ENCODE results near the gene ITGB3BP. TPM values are rescaled to one million over a fixed set of nuclear protein-coding genes. Genes with fewer than 3 reads are reported as not detected.

ITGB3BP gene
- total and polyA plus RNA-seq, 2 of the 8 experiments (the other 6 are each of a cell fraction or from before 2014, with no cell fraction given), result 17.6 to 49.1 TPM

GRCh38 chr1:63408331-63408730 is 114.7 kb downstream of the ITGB3BP start:
- Histone ChIP-seq H2BK120ac (replicated peaks; ENCODE audit: low read depth, low read length) (no peak overlapping the region), H4K20me1 (replicated peaks in 1 of 2; ENCODE audit: control insufficient read depth in 1 of 2, insufficient read depth in 2 of 2, low read length in 2 of 2) (no peaks in the 10 kb centered on the region), H2BK20ac (ENCODE audit: low read length) (no peak overlapping the region), H3K79me2 (ENCODE audit: control insufficient read depth in 1 of 2, insufficient read depth in 2 of 2, low read length in 2 of 2) (no peaks in the 10 kb centered on the region), H3K27me3 (replicated peaks in 1 of 4; ENCODE audit: control insufficient read depth in 3 of 4, extremely low read depth in 1 of 4, insufficient read depth in 3 of 4, low read length in 3 of 4) (no peaks in the 10 kb centered on the region), H4K91ac (replicated peaks; ENCODE audit: insufficient read length, low read length) (no peak overlapping the region), H2AK5ac (ENCODE audit: low read depth, low read length) (no peak overlapping the region), H3K36me3 (ENCODE audit: control insufficient read depth in 2 of 4, insufficient read depth in 4 of 4, low read length in 3 of 4) (no peaks in the 10 kb centered on the region), H3K4me2 (ENCODE audit: insufficient read depth in 1 of 2, low read depth in 2 of 2, low read length in 2 of 2) (no peak overlapping the region), H3K23me2 (ENCODE audit: low read depth, low read length) (no peaks in the 10 kb centered on the region), H3K14ac (ENCODE audit: insufficient read length) (no peak overlapping the region), H3K23ac (ENCODE audit: insufficient read length) (no peak overlapping the region), H3K4me3 (ENCODE audit: extremely low read depth in 1 of 4, insufficient read depth in 2 of 4, low read depth in 3 of 4, low read length in 4 of 4) (no peak overlapping the region), H3K4ac (replicated peaks; ENCODE audit: insufficient read length, low read depth, low read length) (no peak overlapping the region), H3K9me3 (ENCODE audit: insufficient read depth in 2 of 2, low read depth in 1 of 2, low read length in 1 of 2) (no peaks in the 10 kb centered on the region), H2BK12ac (ENCODE audit: low read depth, low read length) (no peak overlapping the region), H3K4me1 (replicated peaks in 1 of 4; ENCODE audit: control insufficient read depth in 3 of 4, insufficient read depth in 4 of 4, low read length in 3 of 4) (no peaks in the 10 kb centered on the region; a peak in 1 of 7 replicates), H3K9ac (replicated peaks in 1 of 4; ENCODE audit: extremely low read depth in 1 of 4, low read depth in 3 of 4, low read length in 3 of 4) (no peak overlapping the region), H4K5ac (ENCODE audit: insufficient read length, low read depth, low read length) (no peak overlapping the region), H3K56ac (replicated peaks; ENCODE audit: insufficient read length, low read depth, low read length) (no peak overlapping the region), H3K18ac (ENCODE audit: extremely low read depth, low read length) (no peak overlapping the region), H2BK15ac (ENCODE audit: low read length) (no peak overlapping the region), H2AFZ (ENCODE audit: low read length) (no peak overlapping the region), H4K8ac (ENCODE audit: extremely low read depth, insufficient read depth, low read length) (no peak overlapping the region), H3K79me1 (ENCODE audit: low read depth, low read length) (no peaks in the 10 kb centered on the region), H3K27ac (ENCODE audit: low read depth, low read length) (no peak overlapping the region), H2BK5ac (ENCODE audit: low read depth, low read length) (no peak overlapping the region)
- ChIA-PET CTCF (ENCODE audit: partially characterized antibody) (interaction anchor here (1.0 kb wide), 1 partner anchor 12 kb away, joined by 3 read pairs; no protein-coding TSS in a partner anchor), POLR2A (ENCODE audit: partially characterized antibody) (no interaction called here)
- WGBS, 2 experiments (ENCODE audit: extremely low coverage in 1 of 2, insufficient coverage in 1 of 2, insufficient read length in 1 of 2, insufficient replicate concordance in 2 of 2, low coverage in 1 of 2, low lambda C conversion rate in 2 of 2, missing lambda C conversion rate in 1 of 2), result 91% methylated on average over 4 of the region's 4 CpGs; no CpG with 5 or more reads in 1 of the 2 experiments
- no peak for DNase-seq (ENCODE audit: low read depth in 1 of 2, low spot score in 2 of 2)
- FAIRE-seq, result no peak
- TF ChIP-seq POU5F1 (IDR thresholded peaks at IDR 0.05; ENCODE audit: low read depth, low read length), result no peak
- TF ChIP-seq CBX8 (IDR thresholded peaks at IDR 0.05; ENCODE audit: borderline replicate concordance, low read depth, low read length), result no peak
- TF ChIP-seq ZNF274 (IDR thresholded peaks at IDR 0.05; ENCODE audit: borderline replicate concordance, extremely low read depth, low read length), result no peak
- no peak for TF ChIP-seq BRCA1 (IDR thresholded peaks at IDR 0.05; ENCODE audit: low read depth, low read length)
- no peak for TF ChIP-seq CTCF (IDR thresholded peaks at IDR 0.05; ENCODE audit: control extremely low read depth in 1 of 3, insufficient read depth in 1 of 3, low read depth in 1 of 3, low read length in 3 of 3)
- TF ChIP-seq TBP (IDR thresholded peaks at IDR 0.05; ENCODE audit: low read depth, low read length), result no peak

All from H1 (cell line).